Astrocyte (in vitro differentiated cells and primary cell): ENCODE results near the gene GRIN3A. TPM values are rescaled to one million over a fixed set of nuclear protein-coding genes. Genes with fewer than 3 reads are reported as not detected.
A peak's percentile ranks its signal among the peaks of the same experiment; 100 is the strongest.

ENCODE experiments used
- DNase-seq: peaks from one replicate; pipeline ENCODE4 v3.0.0-alpha.2; 2010; ENCODE audit warnings: low read depth
- FAIRE-seq: peaks from 2 replicates; lab custom pipeline; 2011; peaks lifted over from hg19 to GRCh38; lab: Jason Lieb, UNC
- H2AFZ ChIP-seq: 2 replicates; pipeline ENCODE4 v1.6.0; 2012; ENCODE audit warnings: low read depth, low read length, inconsistent platforms
- H3K27ac ChIP-seq: 2 replicates; pipeline ENCODE4 v1.5.1; 2011; ENCODE audit warnings: low read depth, low read length, inconsistent platforms
- H3K27me3 ChIP-seq: 2 replicates; pipeline ENCODE4 v1.6.0; 2011; ENCODE audit warnings: low read length, inconsistent platforms; ENCODE audit not compliant: insufficient read depth
- H3K36me3 ChIP-seq: 2 replicates; pipeline ENCODE4 v1.5.1; 2011; ENCODE audit warnings: low read length, inconsistent platforms; ENCODE audit not compliant: insufficient read depth
- H3K4me1 ChIP-seq: 2 replicates; pipeline ENCODE4 v1.5.1; 2011; ENCODE audit warnings: low read length, inconsistent platforms; ENCODE audit not compliant: insufficient read depth
- H3K4me2 ChIP-seq: 2 replicates; pipeline ENCODE4 v1.6.0; 2012; ENCODE audit warnings: low read length, inconsistent platforms
- H3K4me3 ChIP-seq: 2 replicates; pipeline ENCODE4 v1.5.1; 2011; ENCODE audit warnings: low read depth, mild to moderate bottlenecking, low read length, inconsistent platforms; ENCODE audit not compliant: insufficient read depth
- H3K79me2 ChIP-seq: 2 replicates; pipeline ENCODE4 v1.6.0; 2012; ENCODE audit warnings: mild to moderate bottlenecking, low read length, inconsistent platforms; ENCODE audit not compliant: insufficient read depth
- H3K9ac ChIP-seq: 2 replicates; pipeline ENCODE4 v1.6.0; 2012; ENCODE audit warnings: mild to moderate bottlenecking, low read length, inconsistent platforms
- H3K9me3 ChIP-seq: 2 replicates; pipeline ENCODE4 v1.5.1; 2012; ENCODE audit warnings: low read depth, mild to moderate bottlenecking, low read length, inconsistent platforms; ENCODE audit not compliant: insufficient read depth
- H4K20me1 ChIP-seq: 2 replicates; pipeline ENCODE4 v1.6.0; 2012; ENCODE audit warnings: low read length, inconsistent platforms; ENCODE audit not compliant: insufficient read depth
- H3K27ac Mint-ChIP-seq: one replicate; pipeline ENCODE4 v1.8.0; 2021; ENCODE audit warnings: mild to moderate bottlenecking, mixed read lengths; ENCODE audit not compliant: unreplicated experiment
- H3K27me3 Mint-ChIP-seq: one replicate; pipeline ENCODE4 v1.8.0; 2021; ENCODE audit warnings: low read depth, mixed read lengths; ENCODE audit not compliant: unreplicated experiment
- H3K36me3 Mint-ChIP-seq: one replicate; pipeline ENCODE4 v1.8.0; 2021; ENCODE audit warnings: low read depth, mixed read lengths; ENCODE audit not compliant: unreplicated experiment
- H3K4me1 Mint-ChIP-seq: one replicate; pipeline ENCODE4 v1.8.0; 2021; ENCODE audit warnings: low read depth, mixed read lengths; ENCODE audit not compliant: unreplicated experiment
- H3K4me3 Mint-ChIP-seq: one replicate; pipeline ENCODE4 v1.8.0; 2021; ENCODE audit warnings: mild to moderate bottlenecking, moderate library complexity, mixed read lengths; ENCODE audit not compliant: unreplicated experiment
- H3K9me3 Mint-ChIP-seq: one replicate; pipeline ENCODE4 v1.8.0; 2021; ENCODE audit warnings: mild to moderate bottlenecking, mixed read lengths; ENCODE audit not compliant: unreplicated experiment
- CTCF ChIP-seq: IDR thresholded peaks from 2 replicates; pipeline ENCODE4 v1.5.1; 2011; ENCODE audit warnings: low read depth, mild to moderate bottlenecking, inconsistent platforms, low read length, moderate library complexity; ENCODE audit not compliant: insufficient read depth
- EZH2 ChIP-seq: IDR thresholded peaks from 2 replicates; pipeline ENCODE4 v1.6.1; 2012; ENCODE audit warnings: mild to moderate bottlenecking, low read length, inconsistent platforms; ENCODE audit not compliant: insufficient read depth
- total RNA-seq: library from RNA; stranded (reverse); gene quantifications from 2 replicates; pipeline ENCODE4 v1.2.1, GENCODE V29; 2021

The GRIN3A gene
- total RNA-seq, 1 donor from 2014 or later, result not detected

DNA sequence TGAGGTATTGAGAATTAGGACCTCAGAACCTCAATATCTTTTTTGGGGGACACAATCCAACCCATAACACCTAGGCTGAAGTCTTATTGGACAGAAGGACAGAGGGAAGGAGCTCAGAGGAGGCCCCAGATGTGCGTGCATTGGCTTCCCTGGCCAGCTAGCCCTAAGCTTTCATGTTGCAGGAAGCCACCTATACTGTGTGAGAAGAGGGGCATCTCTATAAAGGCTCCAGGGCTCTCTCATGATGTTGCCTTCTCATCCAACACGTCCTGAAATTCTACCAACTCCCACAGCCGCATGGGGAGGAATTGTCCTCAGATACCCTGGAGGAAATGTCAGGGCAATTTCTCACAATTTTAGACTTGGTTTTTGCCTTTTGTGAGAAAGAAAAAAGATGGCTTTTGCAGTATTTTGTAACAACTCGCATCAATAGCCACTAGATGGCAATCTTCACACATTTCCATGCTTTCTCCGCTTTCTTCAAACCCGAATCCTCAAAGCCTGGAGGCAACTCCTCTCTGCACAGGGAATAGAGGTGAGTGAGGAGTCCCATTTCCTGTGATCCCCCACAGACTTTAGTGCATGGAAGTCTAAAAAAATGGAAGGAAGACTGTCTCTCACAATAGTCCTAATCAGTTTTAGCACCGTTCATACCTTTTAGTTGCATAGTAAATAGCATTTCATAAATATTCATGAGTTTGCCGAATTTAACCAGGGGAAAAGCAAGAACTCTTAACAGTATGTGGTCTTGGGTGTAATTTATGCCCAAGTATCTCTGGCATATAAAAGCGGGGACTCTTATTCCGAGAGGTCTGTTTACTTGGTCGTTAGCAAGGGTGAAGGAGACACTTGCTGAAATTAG is 136.3 kb downstream of the GRIN3A start:
- Mint-ChIP-seq H3K4me3 (no peak overlapping the region), H3K4me1 (no peaks in the 10 kb centered on the region), H3K36me3 (no peaks in the 10 kb centered on the region), H3K9me3 (no peaks in the 10 kb centered on the region), H3K27ac (no peak overlapping the region), H3K27me3 (peaks cover 9% of the 10 kb centered on the region)
- TF ChIP-seq EZH2 (no peak), CTCF (peak; percentile 74)
- peak; percentile 5 for FAIRE-seq
- H3K4me3 ChIP-seq, result no peak overlapping the region
- no peaks in the 10 kb centered on the region for H3K79me2 ChIP-seq
- no peak overlapping the region for H2AFZ ChIP-seq
- H3K36me3 ChIP-seq, result no peaks in the 10 kb centered on the region
- H3K27me3 ChIP-seq, result peaks cover 11% of the 10 kb centered on the region
- H3K9ac ChIP-seq, result no peak overlapping the region
- no peaks in the 10 kb centered on the region for H4K20me1 ChIP-seq
- peak overlapping the region; percentile 32 for H3K4me2 ChIP-seq
- peak; percentile 24 for DNase-seq
- no peaks in the 10 kb centered on the region for H3K4me1 ChIP-seq
- no peak overlapping the region for H3K27ac ChIP-seq
- no peaks in the 10 kb centered on the region for H3K9me3 ChIP-seq

- DNase-seq, result no peak
- H3K9ac ChIP-seq, result no peak within 1 kb of the TSS
- H3K4me2 ChIP-seq, result no peak within 1 kb of the TSS
- H3K27ac Mint-ChIP-seq, result no peak within 1 kb of the TSS
- no peaks in the 10 kb centered on the region for H4K20me1 ChIP-seq
- no peak within 1 kb of the TSS for H3K4me3 Mint-ChIP-seq
- no peak within 1 kb of the TSS for H2AFZ ChIP-seq
- no peak for TF ChIP-seq EZH2
- no peak for TF ChIP-seq CTCF
- H3K79me2 ChIP-seq, result no peaks in the 10 kb centered on the region
- H3K4me1 ChIP-seq, result no peaks in the 10 kb centered on the region
- no peaks in the 10 kb centered on the region for H3K36me3 Mint-ChIP-seq
- no peaks in the 10 kb centered on the region for H3K27me3 Mint-ChIP-seq
- peaks cover 7% of the 10 kb centered on the region for H3K27me3 ChIP-seq
- H3K4me1 Mint-ChIP-seq, result peaks cover 3% of the 10 kb centered on the region
- H3K4me3 ChIP-seq, result no peak within 1 kb of the TSS
- no peak within 1 kb of the TSS for H3K27ac ChIP-seq
- no peaks in the 10 kb centered on the region for H3K36me3 ChIP-seq
- no peaks in the 10 kb centered on the region for H3K9me3 ChIP-seq
- no peaks in the 10 kb centered on the region for H3K9me3 Mint-ChIP-seq
- FAIRE-seq, result no peak
Observed at GRCh38 chr9:101594796-101595195, 143.7 kb downstream of the GRIN3A start, which contains the start of gene PPP3R2. Gene PPP3R2, minus strand, starts transcription at chr9:101594969. Its CDS starts 48 bp downstream, at chr9:101594921.

- TF ChIP-seq EZH2 (no peak), CTCF (no peak)
- H3K36me3 Mint-ChIP-seq, result no peaks in the 10 kb centered on the region
Observed at GRCh38 chr9:101593345-101593744, 145.1 kb downstream of the GRIN3A start.

More at GRCh38 chr9:101593345-101593744, 145.1 kb downstream of the GRIN3A start:
- Mint-ChIP-seq H3K4me1 (peaks cover 3% of the 10 kb centered on the region), H3K27me3 (no peaks in the 10 kb centered on the region), H3K9me3 (no peaks in the 10 kb centered on the region), H3K27ac (no peak overlapping the region), H3K4me3 (no peak overlapping the region)
- H3K9me3 ChIP-seq, result no peaks in the 10 kb centered on the region
- H3K79me2 ChIP-seq, result no peaks in the 10 kb centered on the region
- no peak overlapping the region for H3K4me3 ChIP-seq
- H2AFZ ChIP-seq, result no peak overlapping the region
- no peaks in the 10 kb centered on the region for H3K4me1 ChIP-seq
- H3K36me3 ChIP-seq, result no peaks in the 10 kb centered on the region
- no peaks in the 10 kb centered on the region for H4K20me1 ChIP-seq
- no peak overlapping the region for H3K4me2 ChIP-seq
- no peak for DNase-seq
- FAIRE-seq, result no peak
- H3K9ac ChIP-seq, result no peak overlapping the region
- no peaks in the 10 kb centered on the region for H3K27me3 ChIP-seq
- H3K27ac ChIP-seq, result no peak overlapping the region
